DOHH2 (cell line): ENCODE measurements around the gene IFI27L1.

Source experiments
- EZH2phosphoT487 ChIP-seq: fragments of 200-600 bp; sonication (generic); IDR thresholded peaks from 2 replicates; pipeline ENCODE4 v1.6.1; 2017; ENCODE audit warnings: borderline replicate concordance, mild to moderate bottlenecking, antibody characterized with exemption, low read length, moderate library complexity, mixed read lengths
- TF ChIP-seq, protein P1 (sequence below): fragments of 200-600 bp; sonication (generic); IDR thresholded peaks from one replicate; pipeline ENCODE4 v1.5.1; 2014; ENCODE audit warnings: antibody characterized with exemption, mild to moderate bottlenecking, low read depth, low read length; ENCODE audit not compliant: poor library complexity, severe bottlenecking

- TF ChIP-seq, protein P1, sequence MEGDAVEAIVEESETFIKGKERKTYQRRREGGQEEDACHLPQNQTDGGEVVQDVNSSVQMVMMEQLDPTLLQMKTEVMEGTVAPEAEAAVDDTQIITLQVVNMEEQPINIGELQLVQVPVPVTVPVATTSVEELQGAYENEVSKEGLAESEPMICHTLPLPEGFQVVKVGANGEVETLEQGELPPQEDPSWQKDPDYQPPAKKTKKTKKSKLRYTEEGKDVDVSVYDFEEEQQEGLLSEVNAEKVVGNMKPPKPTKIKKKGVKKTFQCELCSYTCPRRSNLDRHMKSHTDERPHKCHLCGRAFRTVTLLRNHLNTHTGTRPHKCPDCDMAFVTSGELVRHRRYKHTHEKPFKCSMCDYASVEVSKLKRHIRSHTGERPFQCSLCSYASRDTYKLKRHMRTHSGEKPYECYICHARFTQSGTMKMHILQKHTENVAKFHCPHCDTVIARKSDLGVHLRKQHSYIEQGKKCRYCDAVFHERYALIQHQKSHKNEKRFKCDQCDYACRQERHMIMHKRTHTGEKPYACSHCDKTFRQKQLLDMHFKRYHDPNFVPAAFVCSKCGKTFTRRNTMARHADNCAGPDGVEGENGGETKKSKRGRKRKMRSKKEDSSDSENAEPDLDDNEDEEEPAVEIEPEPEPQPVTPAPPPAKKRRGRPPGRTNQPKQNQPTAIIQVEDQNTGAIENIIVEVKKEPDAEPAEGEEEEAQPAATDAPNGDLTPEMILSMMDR: no peak
- no peak for TF ChIP-seq EZH2phosphoT487
Measured at GRCh38 chr14:94103554-94104150, 22.5 kb downstream of the IFI27L1 start.
